NOMO-1 treated with DMSO at 0.1 percent for 48 hours (cell line): ENCODE measurements around the gene SPACA7.

Experiments used
- DNase-seq: peaks from one replicate; lab custom pipeline; 2025; ENCODE audit not compliant: unreplicated experiment; lab: John Stamatoyannopoulos, UW

Gene SPACA7

DNA sequence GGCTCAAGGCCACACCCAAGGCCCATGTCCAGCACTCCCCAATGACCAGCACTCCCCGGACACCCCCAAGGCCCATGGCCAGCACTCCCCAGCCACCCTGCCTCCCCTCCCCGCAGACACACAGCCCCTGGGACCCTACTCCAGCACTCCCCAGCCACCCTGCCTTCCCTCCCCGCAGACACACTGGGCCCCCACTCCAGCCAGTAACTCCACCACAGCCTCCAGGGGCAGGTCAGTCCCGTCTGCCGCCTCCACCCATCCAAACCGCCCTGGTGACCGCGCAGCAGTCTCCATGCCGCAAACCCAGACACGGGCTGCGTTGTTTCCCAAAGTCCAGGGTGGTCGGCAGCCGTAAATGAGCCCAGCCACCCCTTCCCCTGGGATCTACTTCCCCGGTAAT is 70.7 kb downstream of the SPACA7 start:
- DNase-seq = no peak

DNA sequence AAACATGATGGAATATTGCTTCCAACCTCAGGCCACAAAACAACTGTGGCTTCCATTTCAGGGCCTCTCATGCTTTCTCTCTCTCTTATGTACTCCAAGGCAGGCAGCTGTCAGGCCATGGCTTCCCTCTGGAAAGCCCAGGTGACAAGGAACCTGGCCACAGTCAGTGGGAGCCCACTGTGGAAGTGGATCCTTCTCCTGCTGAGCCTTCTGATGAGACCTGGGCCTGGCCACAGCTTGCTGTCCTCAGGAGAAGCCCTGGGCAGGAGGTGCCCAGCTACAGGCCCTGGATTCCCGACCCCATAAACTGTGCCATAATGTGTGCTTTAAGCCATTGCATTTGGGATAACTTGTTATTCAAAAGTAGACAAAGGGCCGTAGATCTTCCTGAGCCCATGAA is 71.2 kb downstream of the SPACA7 start:
- no peak for DNase-seq

DNA sequence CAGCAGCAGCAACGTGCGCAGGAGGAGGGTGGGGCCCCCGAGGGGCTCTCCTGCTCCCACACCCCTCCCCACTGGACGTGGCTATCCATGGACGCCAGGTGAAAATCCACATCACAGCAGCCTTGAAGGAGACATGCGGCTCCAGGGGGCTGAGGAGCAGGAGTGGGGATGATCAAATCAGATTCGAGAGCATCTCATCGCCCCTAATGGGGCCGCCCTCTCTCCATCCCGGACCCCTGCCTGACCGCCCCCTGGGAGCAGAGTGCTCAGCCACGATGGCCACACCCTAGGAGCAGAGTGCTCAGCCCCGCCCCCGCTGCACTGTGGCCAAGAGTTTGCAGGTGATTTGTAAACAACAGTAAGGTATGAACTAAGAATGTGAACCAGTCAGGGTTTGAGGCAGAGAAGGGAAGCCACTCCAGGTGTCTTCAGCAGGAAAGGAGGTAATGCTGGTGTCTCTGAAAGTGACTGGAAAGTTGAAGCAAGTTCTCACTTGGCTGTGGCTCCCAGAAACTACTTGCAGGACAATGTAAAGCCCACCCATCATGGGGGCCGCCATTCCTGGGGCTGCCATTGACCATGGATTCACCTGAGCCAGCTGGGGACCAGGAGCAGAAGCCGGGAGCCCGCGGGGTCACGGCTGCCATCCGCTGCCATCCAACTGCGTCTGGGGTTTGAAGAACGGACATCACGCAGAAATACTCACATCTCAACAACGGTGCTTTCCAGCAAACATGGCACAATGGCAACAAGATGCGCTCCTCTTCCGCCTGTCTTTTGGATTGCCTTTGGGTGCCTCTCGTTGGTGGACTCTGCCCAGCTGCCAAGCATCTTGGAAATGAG is 71.8 kb downstream of the SPACA7 start:
- DNase-seq = no peak

DNA sequence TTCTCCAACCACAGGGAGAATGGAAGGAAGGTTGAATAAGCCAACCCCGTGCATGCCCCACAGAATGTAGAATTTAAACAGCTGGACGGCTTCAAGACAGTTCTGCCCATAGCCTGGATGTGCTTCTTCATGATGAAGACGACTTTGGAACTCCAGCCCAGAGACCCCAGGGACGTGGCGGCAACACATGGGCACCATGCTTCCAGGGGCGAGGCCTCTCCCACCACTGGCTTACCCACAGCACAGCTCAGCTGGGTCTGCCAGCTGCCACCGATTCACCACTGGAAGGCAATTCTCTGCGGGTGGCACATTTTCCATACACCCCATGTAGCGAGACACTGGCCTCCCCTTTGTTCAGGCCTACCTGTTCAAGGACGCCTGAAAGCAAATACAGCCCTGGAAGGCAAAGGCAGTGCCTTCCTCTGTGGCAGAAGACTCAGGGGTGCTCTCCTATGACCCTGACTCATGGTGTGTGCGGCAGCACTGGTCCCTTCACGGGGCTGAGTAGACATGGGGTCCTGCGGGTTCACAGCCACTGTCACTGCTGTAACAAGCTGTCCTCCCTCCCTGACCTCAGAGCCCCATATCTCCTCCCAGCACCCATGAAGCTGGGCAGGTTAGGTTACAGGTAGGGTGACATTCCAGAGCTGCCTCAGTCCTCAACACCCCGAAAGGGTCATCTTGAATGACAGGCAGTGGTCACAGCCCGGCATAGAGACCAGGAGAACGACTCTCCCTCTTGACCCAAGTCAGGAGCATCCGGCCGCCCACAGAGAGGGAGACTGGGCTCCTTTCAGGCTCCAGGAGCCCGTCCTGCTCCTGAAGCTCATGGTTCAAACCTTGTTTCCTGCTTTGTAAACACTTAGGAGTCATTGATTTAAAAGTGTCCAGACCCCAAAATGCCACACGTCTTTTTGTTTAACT is 72.7 kb downstream of the SPACA7 start:
- DNase-seq = no peak

DNA sequence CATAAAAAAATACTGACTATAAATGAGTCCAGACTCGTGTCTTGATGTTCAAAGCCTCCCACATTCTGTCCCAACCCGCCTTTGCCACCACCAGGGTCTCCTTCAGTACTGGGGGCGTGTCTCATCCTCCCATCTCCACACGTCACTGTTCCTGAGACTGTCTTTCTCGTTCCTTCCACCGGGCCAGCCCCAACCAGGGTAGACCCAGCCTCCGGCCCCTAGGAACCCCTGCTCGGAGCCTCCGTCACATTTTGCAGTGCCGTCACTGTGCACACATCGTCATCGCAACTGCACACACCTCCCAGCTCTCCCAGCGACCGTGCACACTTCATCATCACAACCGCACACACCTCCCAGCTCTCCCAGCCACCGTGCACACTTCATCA is 73.4 kb downstream of the SPACA7 start:
- DNase-seq = no peak

DNA sequence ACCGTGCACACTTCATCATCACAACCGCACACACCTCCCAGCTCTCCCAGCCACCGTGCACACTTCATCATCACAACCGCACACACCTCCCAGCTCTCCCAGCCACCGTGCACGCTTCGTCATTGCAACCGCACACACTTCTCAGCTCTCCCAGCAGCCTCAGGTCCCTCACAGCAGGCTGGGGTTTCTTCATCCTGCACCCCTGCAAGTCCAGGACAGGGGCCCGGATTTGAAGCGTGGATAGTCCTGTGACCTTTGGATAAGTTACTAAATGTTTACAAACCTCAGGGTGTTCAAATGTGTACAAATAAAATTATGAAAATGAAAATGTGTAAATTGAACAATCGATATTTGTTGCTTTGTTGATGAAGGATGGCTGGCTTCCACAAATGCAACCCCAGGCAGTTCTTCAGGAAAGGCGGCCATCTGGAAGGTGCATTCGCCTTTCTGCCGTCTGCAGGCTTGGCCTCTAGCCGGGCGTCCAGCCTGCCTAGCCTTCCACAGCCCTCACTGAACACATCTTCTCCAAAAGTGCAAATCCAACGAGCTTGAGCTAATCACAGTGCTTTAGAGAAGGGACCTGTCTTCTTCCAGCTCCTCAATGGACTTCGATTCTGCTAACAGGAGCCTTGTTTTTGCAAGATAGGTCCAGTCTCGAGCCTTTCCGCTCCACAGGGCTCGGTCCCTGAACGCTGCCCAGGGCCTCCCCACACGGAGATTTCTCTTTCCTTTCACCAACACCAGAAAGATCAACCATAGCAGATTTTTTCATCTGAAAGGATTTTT is 74.2 kb downstream of the SPACA7 start:
- DNase-seq = no peak

DNA sequence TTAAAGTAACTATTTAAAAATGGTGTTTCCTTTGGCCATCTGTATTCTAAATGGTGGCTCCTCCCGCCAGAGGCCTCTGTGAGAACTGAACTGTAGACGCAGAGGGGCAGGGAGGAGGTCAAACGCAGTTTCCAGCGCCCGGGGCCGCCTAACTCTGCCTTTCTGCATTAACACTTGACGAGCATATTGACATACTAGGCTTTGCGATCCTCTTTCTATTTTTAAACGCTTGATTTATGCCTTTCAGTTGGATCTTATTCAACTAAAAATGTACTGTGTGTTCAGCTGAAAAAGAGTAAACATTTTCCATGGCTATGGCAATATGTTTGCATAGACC is 74.7 kb downstream of the SPACA7 start:
- no peak for DNase-seq

DNA sequence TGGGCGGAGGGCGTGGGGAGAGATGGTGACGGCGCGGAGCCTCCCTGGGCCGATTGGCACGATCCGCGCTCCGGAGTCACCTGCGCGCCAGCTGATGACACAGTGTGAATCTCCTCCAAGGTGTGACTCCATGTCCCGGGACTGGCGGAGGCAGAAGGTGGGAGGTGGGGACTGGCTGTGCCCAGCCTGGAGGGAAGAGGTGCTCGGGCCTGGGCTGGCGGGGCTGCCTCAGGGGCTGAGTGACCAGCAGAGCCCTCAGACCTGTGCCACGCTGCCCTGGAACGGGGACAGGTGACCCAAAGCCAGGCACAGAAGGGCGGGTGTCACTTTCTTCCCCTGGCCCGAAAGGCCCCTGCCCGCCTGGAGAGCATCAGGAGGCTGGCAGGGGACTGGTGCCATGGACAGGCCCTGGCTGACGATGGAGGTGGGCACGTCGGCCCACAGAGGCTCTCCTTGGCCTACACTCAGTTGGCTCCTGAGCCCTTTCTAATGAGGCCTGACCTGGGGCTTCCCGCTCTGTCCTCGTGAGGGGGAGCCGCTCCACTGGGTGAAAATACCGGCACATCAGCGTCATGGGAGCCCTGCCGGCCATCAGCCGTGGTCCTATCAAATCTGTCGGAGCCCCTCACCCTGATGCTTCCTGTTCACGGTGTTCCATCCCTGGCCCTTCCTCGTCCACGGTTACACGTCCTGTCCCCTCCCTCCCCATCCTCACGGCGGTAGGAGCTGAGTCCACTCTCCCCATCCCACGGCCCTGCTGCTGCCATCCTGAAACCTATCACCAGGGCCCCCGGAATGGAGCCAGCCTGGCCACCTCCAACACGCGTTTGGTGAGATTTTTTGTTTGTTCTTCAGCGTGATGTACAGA is 75.6 kb downstream of the SPACA7 start:
- DNase-seq = no peak

DNA sequence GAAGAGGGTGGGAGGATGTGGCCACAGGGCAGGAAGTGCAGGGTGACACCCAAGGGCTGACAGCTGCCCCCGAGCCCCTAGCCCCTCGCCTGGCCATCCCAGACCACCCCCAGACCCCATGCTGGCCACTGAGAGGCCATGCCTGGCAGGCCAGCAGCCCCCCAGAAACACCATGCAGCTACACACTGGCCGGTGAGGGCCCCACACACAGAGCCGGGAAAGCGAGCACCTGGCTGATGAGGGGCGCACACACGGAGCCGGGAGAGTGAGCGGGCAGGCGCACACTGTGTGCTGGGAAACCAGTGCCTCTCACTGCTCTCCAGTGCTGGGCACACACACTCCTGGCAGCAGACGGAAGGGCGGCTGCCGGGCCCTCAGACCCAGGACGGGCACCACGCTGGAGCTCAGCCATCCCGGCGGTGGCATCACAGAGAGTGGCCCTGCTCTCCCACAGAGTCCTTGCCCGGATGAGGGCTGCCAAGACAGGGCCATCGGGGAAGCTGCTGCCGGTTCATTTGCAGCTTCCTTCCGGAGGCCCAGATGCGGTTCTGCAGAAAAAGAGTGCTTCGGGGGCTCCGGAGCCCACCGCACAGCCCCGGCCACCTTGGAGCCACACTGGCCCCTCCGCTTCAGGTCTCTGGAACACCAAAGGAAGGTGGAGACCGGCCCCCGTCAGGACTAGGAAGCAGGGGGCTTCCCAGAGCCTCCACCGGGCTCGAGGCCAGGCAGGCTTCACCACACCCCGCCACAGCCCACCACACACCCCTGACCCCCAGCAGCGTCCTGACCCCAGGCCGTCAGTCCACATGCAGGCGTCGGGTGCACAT is 76.4 kb downstream of the SPACA7 start:
- DNase-seq = no peak

DNA sequence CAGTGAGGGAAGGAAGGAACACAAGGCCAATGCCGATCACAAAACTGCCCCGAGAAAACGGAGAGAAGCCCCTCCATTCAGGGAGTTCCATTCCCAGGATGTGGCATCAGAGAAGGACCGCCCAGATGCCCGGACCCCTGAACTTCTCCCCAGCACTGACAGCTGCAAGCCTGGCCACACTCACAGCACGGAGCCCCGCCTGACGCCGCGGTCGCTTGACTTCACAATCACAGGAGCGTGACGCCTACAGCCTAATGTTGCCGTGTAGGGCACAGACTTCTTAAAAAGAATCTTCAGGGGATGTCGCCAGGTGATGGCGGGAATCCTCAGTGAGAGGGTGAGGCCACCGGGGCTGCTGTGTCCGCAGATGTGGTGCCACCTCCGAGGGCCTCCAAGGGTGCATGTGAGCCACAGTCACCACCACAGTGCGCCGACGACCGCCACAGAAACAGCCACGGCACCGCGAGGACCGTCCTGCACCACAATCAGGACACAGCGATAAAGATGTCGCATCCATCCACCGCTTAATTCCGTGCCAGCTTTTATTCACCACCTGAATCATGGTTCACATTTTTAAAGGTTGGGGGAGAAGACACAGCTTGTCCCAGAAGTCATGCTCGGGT is 77.2 kb downstream of the SPACA7 start:
- no peak for DNase-seq

DNA sequence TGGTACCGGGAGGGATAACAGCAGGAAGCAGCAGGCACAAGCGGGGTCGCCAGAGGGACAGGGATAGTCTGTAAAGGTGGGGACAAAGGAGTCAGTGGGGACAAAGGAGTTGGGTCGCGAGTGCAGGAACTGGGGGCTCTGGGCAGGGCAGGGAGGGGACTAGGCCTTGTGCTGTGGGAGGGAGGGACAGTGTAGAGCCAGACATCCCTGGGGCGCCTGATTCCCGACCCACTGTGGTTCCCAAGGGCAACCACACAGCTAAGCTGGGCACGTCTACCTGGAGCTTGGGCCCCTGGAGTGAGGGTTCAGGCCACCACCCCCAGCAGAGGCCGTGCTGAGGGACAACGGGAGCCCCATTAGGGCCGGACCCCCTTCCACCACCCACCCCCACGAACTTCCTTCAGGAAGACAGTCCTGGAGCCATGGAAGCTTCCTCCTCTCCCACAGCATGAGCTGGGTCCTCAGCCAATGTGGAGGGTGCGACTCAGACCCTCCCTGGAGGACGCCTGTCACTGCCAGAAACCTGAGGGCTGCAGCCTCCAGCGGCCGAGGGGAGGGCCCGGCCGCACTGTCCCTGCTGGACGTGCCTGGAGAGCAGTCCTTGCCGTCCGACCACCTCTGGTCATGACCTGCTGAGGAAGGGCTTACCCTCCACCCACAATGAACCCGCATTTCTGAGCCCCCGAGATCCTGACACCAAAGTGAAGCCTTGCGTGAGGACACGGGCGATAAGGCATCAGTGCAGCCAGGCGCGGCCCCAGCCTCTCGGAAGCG is 77.9 kb downstream of the SPACA7 start:
- DNase-seq = no peak

DNA sequence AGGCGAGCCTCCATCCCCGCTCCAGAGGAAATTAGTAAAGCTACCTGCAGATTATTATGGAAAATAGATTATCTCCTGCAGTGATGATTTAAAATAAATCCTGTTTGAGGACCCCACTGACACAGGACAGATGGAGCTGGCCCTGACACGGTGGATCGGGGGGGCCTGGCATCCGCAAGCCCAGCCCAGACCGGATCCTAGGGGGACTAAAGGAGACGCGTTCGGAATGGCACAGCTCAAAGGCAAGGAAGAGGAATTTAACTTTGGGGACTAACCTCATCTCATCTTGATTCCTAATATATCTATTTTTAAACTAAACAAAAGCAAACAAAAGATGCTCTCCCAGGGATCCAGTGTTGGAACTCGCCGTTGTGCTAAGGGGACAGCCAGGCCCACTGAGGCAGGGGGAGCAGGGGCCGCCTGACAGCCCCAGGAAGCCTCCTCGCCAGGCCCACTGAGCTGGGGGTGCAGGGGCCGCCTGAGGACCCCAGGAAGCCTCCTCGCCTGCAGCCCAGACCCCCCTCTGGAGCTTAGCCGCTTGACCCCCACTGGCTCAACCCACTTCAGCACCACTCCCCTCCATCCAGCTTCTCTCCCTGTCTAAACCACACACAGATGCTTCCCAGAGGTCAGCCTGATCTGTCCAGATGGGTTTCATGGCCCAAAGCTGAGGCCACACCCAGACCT is 78.6 kb downstream of the SPACA7 start:
- no peak for DNase-seq

DNA sequence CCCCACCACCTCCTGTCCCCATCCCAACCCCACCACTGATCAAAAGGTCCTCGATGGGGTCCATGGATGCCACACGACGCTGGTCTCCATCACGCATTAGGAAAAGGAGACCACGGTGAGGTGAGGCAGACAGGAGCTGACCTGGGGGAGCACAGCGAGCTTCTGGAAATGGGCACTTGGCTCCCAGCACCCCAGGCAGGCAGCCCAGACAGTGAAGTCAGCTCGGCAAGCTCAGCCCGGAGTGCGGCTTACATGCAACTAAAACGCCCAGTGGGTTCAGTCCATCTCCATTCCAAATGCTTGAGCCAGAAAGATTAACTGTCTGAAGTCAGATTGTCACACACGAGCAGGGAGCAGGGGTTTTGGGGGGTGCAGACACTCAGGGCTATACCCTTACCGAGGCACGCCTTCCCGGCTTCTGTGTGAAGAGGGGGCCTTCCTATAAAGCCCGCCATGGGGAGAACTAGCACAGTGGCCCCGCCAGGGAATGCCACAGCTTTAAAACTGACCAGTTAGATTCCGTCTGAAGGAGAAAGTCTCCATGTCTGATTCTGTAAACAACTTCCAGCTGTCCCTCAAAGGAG is 79.4 kb downstream of the SPACA7 start:
- DNase-seq = no peak

DNA sequence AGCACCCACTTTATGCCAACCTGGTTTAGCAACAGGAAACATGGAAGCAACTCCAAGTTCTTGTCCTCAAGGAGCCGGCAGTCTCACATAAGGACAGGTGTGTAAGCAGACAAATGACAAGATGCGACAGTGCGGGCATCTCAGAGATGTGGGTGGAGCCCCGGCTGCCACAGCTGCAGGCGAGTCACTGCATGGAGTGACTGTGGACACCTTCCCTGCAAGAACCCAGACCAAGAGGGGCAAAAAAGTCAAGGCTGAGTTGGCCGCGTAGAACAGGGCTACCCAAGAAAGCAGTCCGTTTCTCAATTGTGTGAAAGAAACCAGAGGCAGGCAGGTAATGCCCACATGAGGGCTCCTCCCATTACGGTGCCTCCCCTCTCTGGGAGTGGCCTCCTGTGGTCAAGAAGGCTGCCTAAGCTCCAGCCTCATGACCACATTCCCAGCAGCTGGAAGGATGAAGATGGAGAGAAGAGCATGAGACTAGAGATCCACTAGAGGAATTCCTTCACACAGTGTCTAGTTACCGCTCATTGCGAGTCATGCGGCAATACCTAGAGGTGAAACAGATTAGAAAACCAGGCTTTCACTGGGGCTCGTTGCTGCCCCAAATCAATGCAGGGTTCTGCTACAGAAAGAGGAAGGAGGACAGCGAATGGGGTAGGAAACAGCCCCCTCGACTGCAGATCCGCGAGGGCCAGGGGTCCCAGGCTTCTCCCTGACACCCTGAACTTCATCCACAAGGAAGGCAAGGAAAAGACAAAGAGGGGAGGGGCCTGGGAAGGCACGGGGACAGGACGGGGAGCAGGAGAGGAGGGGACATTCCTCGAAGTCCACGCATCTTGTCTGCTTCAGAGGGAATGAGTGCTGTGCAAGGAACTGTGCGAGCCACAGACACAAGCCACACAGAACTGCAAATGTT is 80.2 kb downstream of the SPACA7 start:
- no peak for DNase-seq

DNA sequence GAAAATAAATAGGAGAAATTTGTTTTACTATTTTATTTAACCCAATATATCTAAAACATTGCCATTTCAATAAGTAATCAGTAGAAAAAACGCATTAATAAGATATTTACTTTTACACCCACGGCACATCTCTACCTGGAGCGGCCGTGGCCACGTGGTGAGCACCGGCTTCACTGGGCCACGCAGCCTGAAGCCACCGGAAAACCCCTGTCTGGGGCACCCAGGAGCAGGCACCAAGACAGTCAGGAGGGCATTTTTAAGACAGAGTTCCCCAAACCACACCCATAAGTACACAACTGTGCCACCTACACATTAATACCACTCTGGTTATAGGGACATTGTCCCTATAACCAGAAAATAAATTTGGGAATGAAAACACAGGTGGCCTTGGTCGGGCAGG is 80.9 kb downstream of the SPACA7 start:
- DNase-seq = no peak

DNA sequence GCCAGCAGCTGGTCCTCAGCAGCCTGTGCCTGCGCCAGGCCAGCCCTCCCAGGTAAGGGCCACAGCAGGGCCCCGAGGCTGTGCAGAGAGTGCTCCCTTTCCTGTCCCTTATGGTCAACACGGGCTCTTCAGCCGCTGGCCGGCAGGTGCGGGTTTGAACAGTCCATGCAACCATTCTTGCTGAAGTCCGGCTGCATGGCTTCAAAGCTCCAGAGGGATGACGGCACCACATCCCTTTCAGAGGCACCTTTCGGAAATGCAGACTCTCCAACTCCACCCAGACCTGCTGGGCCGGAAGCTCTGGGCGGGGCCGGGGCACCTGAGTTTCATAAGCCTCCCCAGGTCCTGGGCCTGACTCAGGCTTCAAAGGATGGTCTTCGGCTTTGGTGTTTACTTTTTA is 81.3 kb downstream of the SPACA7 start:
- no peak for DNase-seq

DNA sequence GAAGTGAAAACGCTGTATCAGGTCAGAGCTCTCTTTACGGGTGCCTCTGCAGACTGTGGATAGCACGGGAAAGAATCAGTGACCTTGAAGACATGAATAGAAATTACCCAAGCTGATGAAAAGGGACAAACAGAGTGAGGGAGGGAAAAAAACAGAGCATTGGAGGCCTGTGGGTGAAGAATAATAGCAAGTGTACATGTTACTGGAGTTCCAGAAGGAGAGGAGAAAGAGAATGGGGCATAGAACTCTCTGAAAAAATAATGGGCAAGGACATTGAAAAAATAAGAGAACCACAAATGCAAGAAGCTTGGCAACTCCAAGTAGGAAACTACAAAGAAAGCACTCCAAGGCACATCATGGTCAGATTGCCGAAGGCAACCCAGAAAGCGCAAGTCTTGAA is 86.3 kb downstream of the SPACA7 start:
- DNase-seq = no peak
